SK-N-SH treated with all-trans-retinoic acid at 6 μM for 48 hours (cell line): Measurements from ENCODE around the gene TBL1XR1.

Experiments used
- ATAC-seq: fragments of 200-7000 bp; cut with Tn5 transposase; 3 replicates; pipeline ENCODE4 v1.9.1; 2020; ENCODE audit warnings: mild to moderate bottlenecking, moderate library complexity
- ARNTL ChIP-seq: fragments of 450-650 bp; formaldehyde crosslinking; IDR thresholded peaks from 2 replicates; pipeline ENCODE4 v1.5.0; 2020; ENCODE audit warnings: low read depth, mild to moderate bottlenecking, moderate library complexity, borderline replicate concordance
- BACH2 ChIP-seq: fragments of 250-450 bp; sonication (Bioruptor Pico); IDR thresholded peaks from 2 replicates; pipeline ENCODE4 v1.9.0; 2021; ENCODE audit warnings: mild to moderate bottlenecking, borderline replicate concordance
- CREB5 ChIP-seq: fragments of 250-450 bp; sonication (Bioruptor Pico); IDR thresholded peaks from 2 replicates; pipeline ENCODE4 v1.5.1; 2020; ENCODE audit warnings: low read depth, mild to moderate bottlenecking, moderate library complexity
- CSDC2 ChIP-seq: fragments of 250-450 bp; sonication (Bioruptor Pico); IDR thresholded peaks from 2 replicates; pipeline ENCODE4 v1.5.0; 2020; ENCODE audit warnings: mild to moderate bottlenecking, moderate library complexity
- CSRNP3 ChIP-seq: fragments of 250-450 bp; sonication (Bioruptor Pico); IDR thresholded peaks from 2 replicates; pipeline ENCODE4 v1.5.1; 2021; ENCODE audit warnings: mild to moderate bottlenecking, moderate library complexity
- ESRRG ChIP-seq: fragments of 250-450 bp; sonication (Bioruptor Pico); IDR thresholded peaks from 2 replicates; pipeline ENCODE4 v1.6.1; 2021; ENCODE audit warnings: mild to moderate bottlenecking
- GLIS3 ChIP-seq: fragments of 250-450 bp; sonication (Bioruptor Pico); IDR thresholded peaks from 2 replicates; pipeline ENCODE4 v1.5.0; 2020; ENCODE audit warnings: mild to moderate bottlenecking, moderate library complexity
- ISL1 ChIP-seq: fragments of 250-450 bp; sonication (Bioruptor Pico); IDR thresholded peaks from 2 replicates; pipeline ENCODE4 v2.1.2; 2022; ENCODE audit warnings: mild to moderate bottlenecking, moderate library complexity
- OSR1 ChIP-seq: fragments of 250-450 bp; sonication (Bioruptor Pico); IDR thresholded peaks from 2 replicates; pipeline ENCODE4 v1.8.0; 2022; ENCODE audit warnings: moderate library complexity, mild to moderate bottlenecking, inconsistent platforms
- POU6F1 ChIP-seq: fragments of 250-450 bp; sonication (Bioruptor Pico); IDR thresholded peaks from 2 replicates; pipeline ENCODE4 v1.8.0; 2021; ENCODE audit warnings: low read depth, mild to moderate bottlenecking, moderate library complexity, borderline replicate concordance
- PPARA ChIP-seq: fragments of 250-450 bp; sonication (Bioruptor Pico); IDR thresholded peaks from 2 replicates; pipeline ENCODE4 v1.5.0; 2020; ENCODE audit warnings: mild to moderate bottlenecking, borderline replicate concordance
- RARB ChIP-seq: fragments of 250-450 bp; sonication (Bioruptor Pico); IDR thresholded peaks from 2 replicates; pipeline ENCODE4 v1.8.0; 2021; ENCODE audit warnings: mild to moderate bottlenecking, moderate library complexity
- SNAI2 ChIP-seq: fragments of 250-450 bp; sonication (Bioruptor Pico); IDR thresholded peaks from 2 replicates; pipeline ENCODE4 v1.5.0; 2020; ENCODE audit warnings: mild to moderate bottlenecking, moderate library complexity
- TCF4 ChIP-seq: fragments of 250-450 bp; sonication (Bioruptor Pico); IDR thresholded peaks from 2 replicates; pipeline ENCODE4 v1.8.0; 2021; ENCODE audit warnings: mild to moderate bottlenecking, moderate library complexity, borderline replicate concordance
- TOX ChIP-seq: fragments of 250-450 bp; sonication (Bioruptor Pico); IDR thresholded peaks from 2 replicates; pipeline ENCODE4 v1.8.0; 2021; ENCODE audit warnings: mild to moderate bottlenecking, moderate library complexity, borderline replicate concordance
- ZC3H10 ChIP-seq: fragments of 250-450 bp; sonication (Bioruptor Pico); IDR thresholded peaks from 2 replicates; pipeline ENCODE4 v1.5.1; 2021; ENCODE audit warnings: mild to moderate bottlenecking, moderate library complexity
- ZFP3 ChIP-seq: fragments of 250-450 bp; sonication (Bioruptor Pico); IDR thresholded peaks from 2 replicates; pipeline ENCODE4 v1.5.0; 2020; ENCODE audit warnings: mild to moderate bottlenecking, moderate library complexity
- ZFP30 ChIP-seq: fragments of 450-650 bp; formaldehyde crosslinking; IDR thresholded peaks from 2 replicates; pipeline ENCODE4 v1.5.0; 2022; ENCODE audit warnings: mild to moderate bottlenecking, moderate library complexity
- ZNF565 ChIP-seq: fragments of 450-650 bp; formaldehyde crosslinking; conservative IDR thresholded peaks from 2 replicates; pipeline ENCODE4 v1.5.0; 2020; ENCODE audit warnings: low read depth, mild to moderate bottlenecking, moderate library complexity
- ZNF70 ChIP-seq: fragments of 450-650 bp; formaldehyde crosslinking; IDR thresholded peaks from 2 replicates; pipeline ENCODE4 v1.5.0; 2020; ENCODE audit warnings: mild to moderate bottlenecking, moderate library complexity
- ZNF8 ChIP-seq: fragments of 450-650 bp; formaldehyde crosslinking; IDR thresholded peaks from 2 replicates; pipeline ENCODE4 v1.5.0; 2020; ENCODE audit warnings: mild to moderate bottlenecking, moderate library complexity

TBL1XR1 gene

GRCh38 chr3:177110386-177110785 is 86.9 kb downstream of the TBL1XR1 start:
- no peak for ATAC-seq
- TF ChIP-seq ESRRG (CRISPR knock-in tag) = no peak
- no peak for TF ChIP-seq PPARA (CRISPR knock-in tag)
- no peak for TF ChIP-seq ZFP30 (CRISPR knock-in tag)
- no peak for TF ChIP-seq SNAI2 (CRISPR knock-in tag)
- no peak for TF ChIP-seq POU6F1 (CRISPR knock-in tag)
- no peak for TF ChIP-seq TCF4 (CRISPR knock-in tag)

- TF ChIP-seq BACH2 (CRISPR knock-in tag) = no peak
- no peak for TF ChIP-seq ZC3H10
- TF ChIP-seq POU6F1 (CRISPR knock-in tag) = no peak
- no peak for TF ChIP-seq ZFP3 (CRISPR knock-in tag)
- TF ChIP-seq TCF4 (CRISPR knock-in tag) = no peak
- TF ChIP-seq ZNF565 (CRISPR knock-in tag) = no peak
- TF ChIP-seq ZNF70 (CRISPR knock-in tag) = no peak
- TF ChIP-seq TOX (CRISPR knock-in tag) = no peak
- TF ChIP-seq CSRNP3 (CRISPR knock-in tag) = no peak
- no peak for TF ChIP-seq ESRRG (CRISPR knock-in tag)
- no peak for TF ChIP-seq GLIS3 (CRISPR knock-in tag)
- TF ChIP-seq SNAI2 (CRISPR knock-in tag) = no peak
- no peak for TF ChIP-seq OSR1 (CRISPR knock-in tag)
- TF ChIP-seq CSDC2 (CRISPR knock-in tag) = no peak
- no peak for TF ChIP-seq ZNF8 (CRISPR knock-in tag)
- no peak for TF ChIP-seq ARNTL (CRISPR knock-in tag)
- TF ChIP-seq CREB5 (CRISPR knock-in tag) = no peak
- no peak for TF ChIP-seq ISL1 (CRISPR knock-in tag)
- no peak for TF ChIP-seq ZFP30 (CRISPR knock-in tag)
- no peak for TF ChIP-seq RARB (CRISPR knock-in tag)
- ATAC-seq = no peak
Measured at GRCh38 chr3:177109688-177110330, 87.5 kb downstream of the TBL1XR1 start.

- TF ChIP-seq PPARA (CRISPR knock-in tag) (no peak), OSR1 (CRISPR knock-in tag) (no peak), TOX (CRISPR knock-in tag) (no peak), ZC3H10 (no peak), ZNF70 (CRISPR knock-in tag) (no peak), GLIS3 (CRISPR knock-in tag) (no peak), ZNF565 (CRISPR knock-in tag) (no peak), CREB5 (CRISPR knock-in tag) (no peak), BACH2 (CRISPR knock-in tag) (no peak)
- ATAC-seq = no peak
Measured at GRCh38 chr3:177108648-177109047, 88.6 kb downstream of the TBL1XR1 start.
